Vagina (tissue), 2 donors: Measurements from ENCODE around the gene SORCS2. TPM values are rescaled to one million over a fixed set of nuclear protein-coding genes. Genes with fewer than 3 reads are reported as not detected.

ENCODE experiments used
- DNase-seq, 2 donors: peaks; one replicate each; pipeline ENCODE4 v3.0.0-alpha.2; 2017; ENCODE audit errors: extremely low spot score in 2 of 2
- H3K27ac ChIP-seq: fragments of 200-600 bp; sonication (generic); one replicate; pipeline ENCODE4 v1.5.1; 2019
- H3K27me3 ChIP-seq: fragments of 200-600 bp; sonication (generic); one replicate; pipeline ENCODE4 v1.5.1; 2019
- H3K36me3 ChIP-seq, 2 donors: fragments of 200-600 bp; sonication (generic); one replicate each; pipeline ENCODE4 v1.5.1; 2017 to 2019
- H3K4me1 ChIP-seq: fragments of 200-600 bp; sonication (generic); one replicate; pipeline ENCODE4 v1.5.1; 2019
- H3K4me3 ChIP-seq, 2 donors: fragments of 200-600 bp; sonication (generic); 1 replicate in 1 of 2; 2 replicates in 1 of 2; pipeline ENCODE4 v1.5.1; 2016 to 2019
- H3K9me3 ChIP-seq: fragments of 200-600 bp; sonication (generic); one replicate; pipeline ENCODE4 v1.5.1; 2019
- POLR2A ChIP-seq, 2 donors: fragments of 450-650 bp; IDR thresholded peaks; one replicate each; pipeline ENCODE4 v1.6.1; 2017; ENCODE audit warnings: antibody characterized with exemption in 2 of 2, mild to moderate bottlenecking in 2 of 2, moderate library complexity in 2 of 2
- POLR2AphosphoS5 ChIP-seq, 2 donors: sonication (generic); formaldehyde crosslinking; IDR thresholded peaks; one replicate each; pipeline ENCODE4 v1.9.0; 2017; ENCODE audit warnings: antibody characterized with exemption in 2 of 2, mild to moderate bottlenecking in 2 of 2, low read depth in 1 of 2; ENCODE audit not compliant: insufficient read depth in 1 of 2
- intact Hi-C: fragments of 100-400 bp; cut with DNase I; formaldehyde crosslinking; loops from one replicate; pipeline ENCODE4 v1.15.1; 2023
- total RNA-seq: library from RNA; depleted of rRNA; stranded (reverse); fragments of >200 nt; gene quantifications from one replicate; pipeline ENCODE4 v1.2.3, GENCODE V29; 2016
- TF ChIP-seq, protein P1 (sequence below), 3 experiments: fragments of 450-650 bp in 2 of 3; fragments of 200-600 bp in 1 of 3; sonication (generic) in 1 of 3; IDR thresholded peaks; one replicate each; pipeline ENCODE4 v1.5.1; 2017 to 2019; ENCODE audit warnings: antibody characterized with exemption in 3 of 3, mild to moderate bottlenecking in 2 of 3, moderate library complexity in 2 of 3

SORCS2 gene
- total RNA-seq, 1 donor from 2014 or later: 5.4 TPM

- Histone ChIP-seq H3K9me3 (no peaks in the 10 kb centered on the region), H3K27me3 (no peaks in the 10 kb centered on the region), H3K4me3 (no peak overlapping the region), H3K36me3 (no peaks in the 10 kb centered on the region), H3K27ac (no peak overlapping the region), H3K4me1 (no peaks in the 10 kb centered on the region)
- no peak for DNase-seq
- intact Hi-C loops: no loop called here
- no peak for TF ChIP-seq POLR2AphosphoS5 (IDR thresholded peaks at IDR 0.05; ENCODE audit: insufficient read depth in 1 of 2, low read depth in 1 of 2)
- TF ChIP-seq, protein P1, sequence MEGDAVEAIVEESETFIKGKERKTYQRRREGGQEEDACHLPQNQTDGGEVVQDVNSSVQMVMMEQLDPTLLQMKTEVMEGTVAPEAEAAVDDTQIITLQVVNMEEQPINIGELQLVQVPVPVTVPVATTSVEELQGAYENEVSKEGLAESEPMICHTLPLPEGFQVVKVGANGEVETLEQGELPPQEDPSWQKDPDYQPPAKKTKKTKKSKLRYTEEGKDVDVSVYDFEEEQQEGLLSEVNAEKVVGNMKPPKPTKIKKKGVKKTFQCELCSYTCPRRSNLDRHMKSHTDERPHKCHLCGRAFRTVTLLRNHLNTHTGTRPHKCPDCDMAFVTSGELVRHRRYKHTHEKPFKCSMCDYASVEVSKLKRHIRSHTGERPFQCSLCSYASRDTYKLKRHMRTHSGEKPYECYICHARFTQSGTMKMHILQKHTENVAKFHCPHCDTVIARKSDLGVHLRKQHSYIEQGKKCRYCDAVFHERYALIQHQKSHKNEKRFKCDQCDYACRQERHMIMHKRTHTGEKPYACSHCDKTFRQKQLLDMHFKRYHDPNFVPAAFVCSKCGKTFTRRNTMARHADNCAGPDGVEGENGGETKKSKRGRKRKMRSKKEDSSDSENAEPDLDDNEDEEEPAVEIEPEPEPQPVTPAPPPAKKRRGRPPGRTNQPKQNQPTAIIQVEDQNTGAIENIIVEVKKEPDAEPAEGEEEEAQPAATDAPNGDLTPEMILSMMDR (IDR thresholded peaks at IDR 0.05): no peak
- no peak for TF ChIP-seq POLR2A (IDR thresholded peaks at IDR 0.05)
Observed at GRCh38 chr4:7441201-7441600, 248.9 kb downstream of the SORCS2 start.

- H3K27ac ChIP-seq: no peak overlapping the region
- no peaks in the 10 kb centered on the region for H3K9me3 ChIP-seq
- no peak overlapping the region for H3K4me3 ChIP-seq
- no peaks in the 10 kb centered on the region for H3K27me3 ChIP-seq
- H3K4me1 ChIP-seq: no peaks in the 10 kb centered on the region
- TF ChIP-seq POLR2A (IDR thresholded peaks at IDR 0.05): no peak
- TF ChIP-seq, protein P1 (IDR thresholded peaks at IDR 0.05): no peak
- TF ChIP-seq POLR2AphosphoS5 (IDR thresholded peaks at IDR 0.05; ENCODE audit: insufficient read depth in 1 of 2, low read depth in 1 of 2): no peak
- H3K36me3 ChIP-seq: no peaks in the 10 kb centered on the region
- intact Hi-C loops: no loop called here
- no peak for DNase-seq
Observed at GRCh38 chr4:7442574-7443162, 250.3 kb downstream of the SORCS2 start.

- TF ChIP-seq, protein P1 (IDR thresholded peaks at IDR 0.05): no peak
- TF ChIP-seq POLR2AphosphoS5 (IDR thresholded peaks at IDR 0.05; ENCODE audit: insufficient read depth in 1 of 2, low read depth in 1 of 2): no peak
- TF ChIP-seq POLR2A (IDR thresholded peaks at IDR 0.05): no peak
- H3K27me3 ChIP-seq: no peaks in the 10 kb centered on the region
- intact Hi-C loops: no loop called here
- no peak overlapping the region for H3K27ac ChIP-seq
- H3K4me3 ChIP-seq: no peak overlapping the region
- H3K4me1 ChIP-seq: no peaks in the 10 kb centered on the region
- no peaks in the 10 kb centered on the region for H3K36me3 ChIP-seq
- no peak for DNase-seq
- H3K9me3 ChIP-seq: no peaks in the 10 kb centered on the region
Observed at GRCh38 chr4:7444314-7444713, 252.0 kb downstream of the SORCS2 start.

GRCh38 chr4:7444731-7445130 is 252.4 kb downstream of the SORCS2 start:
- no peaks in the 10 kb centered on the region for H3K27me3 ChIP-seq

GRCh38 chr4:7447236-7447635 is 254.9 kb downstream of the SORCS2 start:
- TF ChIP-seq POLR2AphosphoS5 (IDR thresholded peaks at IDR 0.05; ENCODE audit: insufficient read depth in 1 of 2, low read depth in 1 of 2) (no peak), POLR2A (IDR thresholded peaks at IDR 0.05) (no peak)
- TF ChIP-seq, protein P1 (IDR thresholded peaks at IDR 0.05): no peak
- H3K9me3 ChIP-seq: no peaks in the 10 kb centered on the region
- H3K36me3 ChIP-seq: no peaks in the 10 kb centered on the region
- DNase-seq: no peak
- no peak overlapping the region for H3K4me3 ChIP-seq
- H3K27me3 ChIP-seq: no peaks in the 10 kb centered on the region
- intact Hi-C loops: loop anchor here (5.0 kb wide), 1 partner anchor 1395 kb away; no protein-coding TSS in a partner anchor
- H3K27ac ChIP-seq: no peak overlapping the region
- H3K4me1 ChIP-seq: no peaks in the 10 kb centered on the region

More at GRCh38 chr4:7444731-7445130, 252.4 kb downstream of the SORCS2 start:
- TF ChIP-seq, protein P1 (IDR thresholded peaks at IDR 0.05): no peak
- TF ChIP-seq POLR2AphosphoS5 (IDR thresholded peaks at IDR 0.05; ENCODE audit: insufficient read depth in 1 of 2, low read depth in 1 of 2): no peak
- TF ChIP-seq POLR2A (IDR thresholded peaks at IDR 0.05): no peak
- Histone ChIP-seq H3K9me3 (no peaks in the 10 kb centered on the region), H3K27ac (no peak overlapping the region), H3K4me3 (no peak overlapping the region), H3K36me3 (no peaks in the 10 kb centered on the region), H3K4me1 (no peaks in the 10 kb centered on the region)
- DNase-seq: no peak
- intact Hi-C loops: loop anchor here (5.0 kb wide), 1 partner anchor 1398 kb away; no protein-coding TSS in a partner anchor
